GM23248 (cell line): ENCODE measurements around the gene FAM20C. TPM values are rescaled to one million over a fixed set of nuclear protein-coding genes. Genes with fewer than 3 reads are reported as not detected.

Experiments
- DNase-seq: peaks from one replicate; pipeline ENCODE4 v3.0.0-alpha.2; 2015
- H2AFZ ChIP-seq: fragments of 200-600 bp; sonication (generic); 2 replicates; pipeline ENCODE4 v1.6.1; 2016; ENCODE audit warnings: antibody characterized with exemption
- H3F3A ChIP-seq: fragments of 200-600 bp; sonication (generic); 2 replicates; pipeline ENCODE4 v1.6.1; 2016; ENCODE audit warnings: mild to moderate bottlenecking, antibody characterized with exemption, mixed run types; ENCODE audit not compliant: insufficient read depth
- H3K27ac ChIP-seq: fragments of 200-600 bp; sonication (generic); 2 replicates; pipeline ENCODE4 v1.5.1; 2016; ENCODE audit warnings: mild to moderate bottlenecking
- H3K27me3 ChIP-seq: fragments of 200-600 bp; sonication (generic); replicated peaks from 2 replicates; pipeline ENCODE4 v1.6.1; 2016; ENCODE audit warnings: mild to moderate bottlenecking; ENCODE audit not compliant: insufficient read depth
- H3K36me3 ChIP-seq: fragments of 200-600 bp; sonication (generic); 2 replicates; pipeline ENCODE4 v1.6.1; 2016; ENCODE audit warnings: low read depth, mild to moderate bottlenecking
- H3K4me1 ChIP-seq: fragments of 200-600 bp; sonication (generic); 2 replicates; pipeline ENCODE4 v1.6.1; 2016; ENCODE audit warnings: mild to moderate bottlenecking; ENCODE audit not compliant: insufficient read depth
- H3K4me2 ChIP-seq: fragments of 200-600 bp; sonication (generic); one replicate; pipeline ENCODE4 v1.6.1; 2016; ENCODE audit warnings: mild to moderate bottlenecking; ENCODE audit not compliant: unreplicated experiment
- H3K4me3 ChIP-seq: fragments of 200-600 bp; sonication (generic); 2 replicates; pipeline ENCODE4 v1.5.1; 2016; ENCODE audit warnings: mild to moderate bottlenecking
- H3K79me2 ChIP-seq: fragments of 200-600 bp; sonication (generic); 2 replicates; pipeline ENCODE4 v1.6.1; 2016; ENCODE audit warnings: mild to moderate bottlenecking; ENCODE audit not compliant: insufficient read depth
- H3K9ac ChIP-seq: fragments of 200-600 bp; sonication (generic); 2 replicates; pipeline ENCODE4 v1.6.1; 2016; ENCODE audit warnings: mild to moderate bottlenecking
- H3K9me2 ChIP-seq: fragments of 200-600 bp; sonication (generic); 2 replicates; pipeline ENCODE4 v1.6.1; 2016; ENCODE audit warnings: mixed run types, mild to moderate bottlenecking, moderate library complexity; ENCODE audit not compliant: insufficient read depth
- H3K9me3 ChIP-seq: fragments of 200-600 bp; sonication (generic); one replicate; pipeline ENCODE4 v1.6.1; 2017; ENCODE audit warnings: low read depth
- H4K20me1 ChIP-seq: fragments of 200-600 bp; sonication (generic); 2 replicates; pipeline ENCODE4 v1.6.0; 2016; ENCODE audit not compliant: insufficient read depth
- EZH2 ChIP-seq: fragments of 200-600 bp; sonication (generic); IDR thresholded peaks from 2 replicates; pipeline ENCODE4 v1.6.1; 2018; ENCODE audit warnings: antibody characterized with exemption, mild to moderate bottlenecking; ENCODE audit not compliant: insufficient read depth, poor library complexity, severe bottlenecking
- EZH2phosphoT487 ChIP-seq: fragments of 200-600 bp; sonication (generic); IDR thresholded peaks from 2 replicates; pipeline ENCODE4 v1.6.1; 2018; ENCODE audit warnings: antibody characterized with exemption, moderate library complexity, mild to moderate bottlenecking, low read depth; ENCODE audit not compliant: insufficient read depth
- WGBS, 2 experiments: methylation state at CpG; one replicate each; pipeline ENCODE4 v1.1.6; 2015 to 2017; ENCODE audit warnings: low lambda C conversion rate in 2 of 2, low coverage in 1 of 2; ENCODE audit errors: missing lambda C conversion rate in 2 of 2; 5-methylcytosine and 5-hydroxymethylcytosine counted together
- in situ Hi-C: fragments of 300-500 bp; cut with MboI; formaldehyde crosslinking; loops from 2 replicates; pipeline ENCODE4 v1.15.0; 2020
- polyA plus RNA-seq: library from polyadenylated mRNA; unstranded; fragments of >200 nt; fragmentation: Nextera tagmentation; extraction: Ambion mirVana; gene quantifications from 2 replicates; pipeline ENCODE4 v1.2.1, GENCODE V29; 2016
- total RNA-seq: library from RNA; depleted of rRNA; stranded (reverse); fragments of >200 nt; shearing (Covaris generic); gene quantifications from 2 replicates; pipeline ENCODE4 v1.2.3, GENCODE V29; 2014

Gene FAM20C
- total and polyA plus RNA-seq, 2 experiments from 2014 or later = 13.5 to 63.8 TPM

GRCh38 chr7:169276-170172 lies 22.8 kb upstream of the FAM20C start:
- no peak for DNase-seq

GRCh38 chr7:170551-171363 lies 21.6 kb upstream of the FAM20C start:
- Histone ChIP-seq H3K4me2 (no peak overlapping the region), H3K27me3 (peaks cover 16% of the 10 kb centered on the region), H3F3A (no peaks in the 10 kb centered on the region), H3K9me3 (no peaks in the 10 kb centered on the region), H3K36me3 (no peaks in the 10 kb centered on the region), H2AFZ (no peak overlapping the region), H3K27ac (no peak overlapping the region), H3K9me2 (no peaks in the 10 kb centered on the region), H3K4me1 (no peaks in the 10 kb centered on the region), H4K20me1 (no peaks in the 10 kb centered on the region), H3K9ac (no peak overlapping the region), H3K4me3 (no peak overlapping the region), H3K79me2 (no peaks in the 10 kb centered on the region)
- in situ Hi-C loops = no loop called here
- TF ChIP-seq EZH2phosphoT487 (no peak), EZH2 (no peak)
- no peak for DNase-seq
- 84 to 85% methylated on average over 28 to 31 of the region's 31 CpGs for WGBS, 2 experiments

More at GRCh38 chr7:169276-170172, 22.8 kb upstream of the FAM20C start:
- H3F3A ChIP-seq = no peaks in the 10 kb centered on the region
- H3K4me2 ChIP-seq = no peak overlapping the region
- H3K4me1 ChIP-seq = no peaks in the 10 kb centered on the region
- H3K36me3 ChIP-seq = no peaks in the 10 kb centered on the region
- H3K79me2 ChIP-seq = no peaks in the 10 kb centered on the region
- TF ChIP-seq EZH2phosphoT487 = no peak
- TF ChIP-seq EZH2 = no peak
- in situ Hi-C loops = no loop called here
- no peaks in the 10 kb centered on the region for H3K9me3 ChIP-seq
- H3K9ac ChIP-seq = no peak overlapping the region
- no peaks in the 10 kb centered on the region for H3K9me2 ChIP-seq
- peaks cover 22% of the 10 kb centered on the region for H3K27me3 ChIP-seq
- H3K4me3 ChIP-seq = no peak overlapping the region
- no peak overlapping the region for H3K27ac ChIP-seq
- H2AFZ ChIP-seq = no peak overlapping the region
- H4K20me1 ChIP-seq = no peaks in the 10 kb centered on the region
- 78 to 79% methylated on average over 33 of the region's 33 CpGs for WGBS, 2 experiments

- Histone ChIP-seq H3K9ac (no peak overlapping the region), H4K20me1 (no peaks in the 10 kb centered on the region), H3K9me3 (no peaks in the 10 kb centered on the region), H3K9me2 (no peaks in the 10 kb centered on the region), H3K27ac (no peak overlapping the region), H3K4me3 (no peak overlapping the region), H3F3A (no peaks in the 10 kb centered on the region), H3K36me3 (no peaks in the 10 kb centered on the region), H2AFZ (no peak overlapping the region), H3K4me1 (no peaks in the 10 kb centered on the region), H3K27me3 (peaks cover 16% of the 10 kb centered on the region), H3K79me2 (no peaks in the 10 kb centered on the region), H3K4me2 (no peak overlapping the region)
- TF ChIP-seq EZH2 = no peak
- TF ChIP-seq EZH2phosphoT487 = no peak
- DNase-seq = no peak
- 79 to 90% methylated on average over 12 to 27 of the region's 27 CpGs for WGBS, 2 experiments
- in situ Hi-C loops = no loop called here
Observed at GRCh38 chr7:171364-171904, 20.9 kb upstream of the FAM20C start.

DNA sequence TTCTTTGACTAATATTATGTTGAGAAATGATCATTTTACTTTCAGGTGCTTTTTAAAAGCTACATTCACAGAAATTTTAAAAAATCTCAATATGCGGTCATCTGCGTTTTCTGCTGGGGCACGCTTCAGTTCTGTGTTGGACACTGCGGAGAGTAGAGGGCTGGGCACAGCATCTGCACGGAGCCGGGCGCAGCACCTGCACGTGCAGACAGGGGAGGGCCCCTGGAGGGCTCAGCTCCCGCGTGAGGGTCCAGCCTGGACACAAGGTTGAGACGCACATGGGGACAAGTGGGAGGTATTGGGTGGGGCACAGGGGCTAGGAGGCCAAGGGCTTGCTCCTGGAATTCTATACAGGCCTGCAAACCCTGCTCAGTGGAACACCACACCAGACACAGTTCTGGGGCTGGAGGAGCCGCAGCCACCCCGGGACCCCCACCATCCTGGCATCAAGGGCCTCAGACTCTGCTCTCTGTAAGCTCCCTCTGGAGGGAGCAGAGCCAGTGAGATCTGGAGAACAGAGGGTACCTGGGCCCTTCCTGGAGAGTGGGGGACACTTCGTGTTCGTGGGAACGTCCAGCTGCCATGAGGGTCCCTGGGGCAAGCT lies 20.4 kb upstream of the FAM20C start:
- Histone ChIP-seq H3K9ac (no peak overlapping the region), H3K9me3 (no peaks in the 10 kb centered on the region), H3K4me3 (no peak overlapping the region), H3K27ac (no peak overlapping the region), H3K79me2 (no peaks in the 10 kb centered on the region), H2AFZ (no peak overlapping the region), H3F3A (no peaks in the 10 kb centered on the region), H4K20me1 (no peaks in the 10 kb centered on the region), H3K36me3 (no peaks in the 10 kb centered on the region), H3K4me1 (no peaks in the 10 kb centered on the region), H3K9me2 (no peaks in the 10 kb centered on the region), H3K27me3 (peaks cover 16% of the 10 kb centered on the region), H3K4me2 (no peak overlapping the region)
- 65 to 68% methylated on average over 16 of the region's 16 CpGs for WGBS, 2 experiments
- no peak for TF ChIP-seq EZH2
- no peak for TF ChIP-seq EZH2phosphoT487
- no peak for DNase-seq
- in situ Hi-C loops = no loop called here
